Thyroid gland (tissue), 4 donors: ENCODE data around the gene USP21.

Experiments used
- CTCF ChIP-seq, 6 experiments: fragments of 200-600 bp in 3 of 6; fragments of 450-650 bp in 3 of 6; sonication (generic) in 3 of 6; IDR thresholded peaks; one replicate each; pipeline ENCODE4 v1.5.1; 2016 to 2019; ENCODE audit warnings: antibody characterized with exemption in 6 of 6, mild to moderate bottlenecking in 2 of 6, inconsistent platforms in 1 of 6, moderate library complexity in 1 of 6
- POLR2A ChIP-seq, 2 donors: fragments of 450-650 bp; IDR thresholded peaks; one replicate each; pipeline ENCODE4 v1.6.1; 2017; ENCODE audit warnings: antibody characterized with exemption in 2 of 2, mild to moderate bottlenecking in 2 of 2, moderate library complexity in 1 of 2

GRCh38 chr1:161128591-161129420 lies 30.5 kb upstream of the USP21 start:
- TF ChIP-seq POLR2A (IDR thresholded peaks at IDR 0.05): no peak
- no peak for TF ChIP-seq CTCF (IDR thresholded peaks at IDR 0.05)
